Activated naive CD4-positive, alpha-beta T cell treated with anti-CD3 and anti-CD28 coated beads for 36 hours (primary cell): ENCODE measurements around the gene PON2. TPM values are rescaled to one million over a fixed set of nuclear protein-coding genes. Genes with fewer than 3 reads are reported as not detected.

Experiments used
- CTCF ChIA-PET: fragments of 350-600 bp; sonication (Branson Sonifier 250); formaldehyde crosslinking; loops from one replicate; lab custom pipeline; 2021; ENCODE audit warnings: antibody characterized with exemption; lab: Charles Lee
- DNase-seq: peaks from one replicate; pipeline ENCODE4 v3.0.0-alpha.2; 2020
- H3K27ac Mint-ChIP-seq: one replicate; pipeline ENCODE4 v1.8.0; 2021; ENCODE audit warnings: mild to moderate bottlenecking, mixed read lengths
- H3K27me3 Mint-ChIP-seq: one replicate; pipeline ENCODE4 v1.8.0; 2021; ENCODE audit warnings: low read depth, mixed read lengths
- H3K36me3 Mint-ChIP-seq: one replicate; pipeline ENCODE4 v1.8.0; 2021; ENCODE audit warnings: low read depth, mixed read lengths
- H3K4me1 Mint-ChIP-seq: one replicate; pipeline ENCODE4 v1.8.0; 2021; ENCODE audit warnings: low read depth, mixed read lengths
- H3K4me3 Mint-ChIP-seq: one replicate; pipeline ENCODE4 v1.8.0; 2021; ENCODE audit warnings: mild to moderate bottlenecking, moderate library complexity, mixed read lengths
- H3K9me3 Mint-ChIP-seq: one replicate; pipeline ENCODE4 v1.8.0; 2021; ENCODE audit warnings: mixed read lengths
- intact Hi-C: fragments of 100-400 bp; cut with micrococcal nuclease; formaldehyde crosslinking; loops from one replicate; pipeline ENCODE4 v1.15.1; 2023
- total RNA-seq, 2 experiments: library from RNA; stranded (reverse); gene quantifications; one replicate each; pipeline ENCODE4 v1.2.3, GENCODE V29; 2021

Gene PON2
- total RNA-seq, 2 experiments from 2014 or later, result 3.8 to 3.9 TPM

- no peak overlapping the region for H3K4me3 Mint-ChIP-seq
- H3K27me3 Mint-ChIP-seq, result no peaks in the 10 kb centered on the region
- H3K9me3 Mint-ChIP-seq, result no peaks in the 10 kb centered on the region
- CTCF ChIA-PET, result interaction anchor here (1.4 kb wide), 1 partner anchor 55 kb away, joined by 3 read pairs; no protein-coding TSS in a partner anchor
- H3K4me1 Mint-ChIP-seq, result no peaks in the 10 kb centered on the region
- DNase-seq, result no peak
- intact Hi-C loops, result no loop called here
- H3K27ac Mint-ChIP-seq, result peak overlapping the region; percentile 11
- no peaks in the 10 kb centered on the region for H3K36me3 Mint-ChIP-seq
Observed at GRCh38 chr7:95421000-95421846, 13.6 kb downstream of the PON2 start.

- Mint-ChIP-seq H3K27me3 (no peaks in the 10 kb centered on the region), H3K36me3 (no peaks in the 10 kb centered on the region), H3K4me3 (no peak overlapping the region), H3K9me3 (no peaks in the 10 kb centered on the region), H3K27ac (no peak overlapping the region), H3K4me1 (no peaks in the 10 kb centered on the region)
- CTCF ChIA-PET, result no interaction called here
- intact Hi-C loops, result no loop called here
- DNase-seq, result no peak
Observed at GRCh38 chr7:95412075-95412474, 22.8 kb downstream of the PON2 start.

GRCh38 chr7:95411666-95412065 lies 23.2 kb downstream of the PON2 start:
- no peaks in the 10 kb centered on the region for H3K9me3 Mint-ChIP-seq
- no peak overlapping the region for H3K27ac Mint-ChIP-seq
- H3K4me3 Mint-ChIP-seq, result no peak overlapping the region
- CTCF ChIA-PET, result interaction anchor here (1.9 kb wide), 1 partner anchor 13 kb away, joined by 3 read pairs; no protein-coding TSS in a partner anchor
- H3K4me1 Mint-ChIP-seq, result no peaks in the 10 kb centered on the region
- DNase-seq, result no peak
- intact Hi-C loops, result no loop called here
- no peaks in the 10 kb centered on the region for H3K27me3 Mint-ChIP-seq
- no peaks in the 10 kb centered on the region for H3K36me3 Mint-ChIP-seq

GRCh38 chr7:95411036-95411435 lies 23.8 kb downstream of the PON2 start:
- Mint-ChIP-seq H3K27me3 (no peaks in the 10 kb centered on the region), H3K27ac (no peak overlapping the region), H3K4me3 (no peak overlapping the region), H3K4me1 (no peaks in the 10 kb centered on the region), H3K36me3 (no peaks in the 10 kb centered on the region), H3K9me3 (no peaks in the 10 kb centered on the region)
- DNase-seq, result no peak
- intact Hi-C loops, result no loop called here
- CTCF ChIA-PET, result interaction anchor here (1.9 kb wide), 1 partner anchor 13 kb away, joined by 3 read pairs; no protein-coding TSS in a partner anchor

- no peak for DNase-seq
- Mint-ChIP-seq H3K27me3 (no peaks in the 10 kb centered on the region), H3K4me3 (no peak overlapping the region), H3K9me3 (no peaks in the 10 kb centered on the region), H3K36me3 (no peaks in the 10 kb centered on the region), H3K4me1 (no peaks in the 10 kb centered on the region), H3K27ac (no peak overlapping the region)
- intact Hi-C loops, result no loop called here
- CTCF ChIA-PET, result interaction anchor here (1.1 kb wide), 1 partner anchor 12 kb away, joined by 3 read pairs; no protein-coding TSS in a partner anchor
Observed at GRCh38 chr7:95407751-95408150, 27.1 kb downstream of the PON2 start.

GRCh38 chr7:95405800-95406199 lies 29.0 kb downstream of the PON2 start:
- Mint-ChIP-seq H3K9me3 (no peaks in the 10 kb centered on the region), H3K4me1 (no peaks in the 10 kb centered on the region), H3K36me3 (no peaks in the 10 kb centered on the region), H3K27ac (no peak overlapping the region), H3K27me3 (no peaks in the 10 kb centered on the region), H3K4me3 (no peak overlapping the region)
- no peak for DNase-seq
- intact Hi-C loops, result no loop called here
- CTCF ChIA-PET, result interaction anchor here (1.7 kb wide), 1 partner anchor 9 kb away, joined by 5 read pairs; the partner anchor contains the start of gene PON3

GRCh38 chr7:95405208-95405607 lies 29.6 kb downstream of the PON2 start:
- Mint-ChIP-seq H3K4me1 (no peaks in the 10 kb centered on the region), H3K36me3 (no peaks in the 10 kb centered on the region), H3K9me3 (no peaks in the 10 kb centered on the region), H3K27me3 (peaks cover 4% of the 10 kb centered on the region), H3K4me3 (no peak overlapping the region), H3K27ac (no peak overlapping the region)
- intact Hi-C loops, result no loop called here
- no peak for DNase-seq
- CTCF ChIA-PET, result interaction anchor here (1.7 kb wide), 1 partner anchor 9 kb away, joined by 5 read pairs; the partner anchor contains the start of gene PON3

GRCh38 chr7:95404316-95404865 lies 30.4 kb downstream of the PON2 start:
- Mint-ChIP-seq H3K4me3 (no peak overlapping the region), H3K27ac (no peak overlapping the region), H3K27me3 (peaks cover 5% of the 10 kb centered on the region), H3K9me3 (no peaks in the 10 kb centered on the region), H3K4me1 (no peaks in the 10 kb centered on the region), H3K36me3 (no peaks in the 10 kb centered on the region)
- CTCF ChIA-PET, result interaction anchor here (1.7 kb wide), 1 partner anchor 8 kb away, joined by 5 read pairs; the partner anchor contains the start of gene PON3
- intact Hi-C loops, result no loop called here
- no peak for DNase-seq

GRCh38 chr7:95398155-95398940 lies 36.5 kb downstream of the PON2 start:
- CTCF ChIA-PET, result interaction anchor here (0.7 to 1.1 kb wide), 4 partner anchors 12 to 640 kb away, joined by 3 read pairs; no protein-coding TSS in a partner anchor
- DNase-seq, result no peak
- intact Hi-C loops, result loop anchor here (5.0 kb wide), 1 partner anchor 741 kb away; the partner anchor contains the start of gene SGCE
- Mint-ChIP-seq H3K9me3 (no peaks in the 10 kb centered on the region), H3K27ac (no peak overlapping the region), H3K36me3 (no peaks in the 10 kb centered on the region), H3K4me1 (peaks cover 2% of the 10 kb centered on the region), H3K27me3 (peaks cover 38% of the 10 kb centered on the region), H3K4me3 (no peak overlapping the region)

GRCh38 chr7:95397381-95397780 lies 37.4 kb downstream of the PON2 start:
- Mint-ChIP-seq H3K4me1 (peaks cover 2% of the 10 kb centered on the region), H3K4me3 (no peak overlapping the region), H3K27me3 (peaks cover 41% of the 10 kb centered on the region), H3K36me3 (no peaks in the 10 kb centered on the region), H3K27ac (no peak overlapping the region), H3K9me3 (no peaks in the 10 kb centered on the region)
- intact Hi-C loops, result loop anchor here (2.0 to 5.0 kb wide), 2 partner anchors 79 to 740 kb away; partner anchors contain the start of gene SGCE
- CTCF ChIA-PET, result interaction anchor here (1.0 kb wide), 1 partner anchor 79 kb away, joined by 3 read pairs; no protein-coding TSS in a partner anchor
- DNase-seq, result no peak

GRCh38 chr7:95396136-95397032 lies 38.4 kb downstream of the PON2 start, which contains the start of gene PON3:
TSS of gene PON3 (minus strand) at chr7:95396375. CDS start at chr7:95396350, 25 bp downstream.
- H3K27ac Mint-ChIP-seq, result no peak within 1 kb of the TSS
- H3K9me3 Mint-ChIP-seq, result no peaks in the 10 kb centered on the region
- peak within 1 kb of the TSS; percentile 60 for H3K4me3 Mint-ChIP-seq
- DNase-seq, result peak; percentile 27
- intact Hi-C loops, result loop anchor here (2.0 to 5.0 kb wide), 2 partner anchors 80 to 739 kb away; partner anchors contain the start of gene SGCE
- H3K4me1 Mint-ChIP-seq, result peaks cover 2% of the 10 kb centered on the region
- CTCF ChIA-PET, result interaction anchor here (0.7 to 2.0 kb wide), 5 partner anchors 9 to 292 kb away, joined by 3 to 9 read pairs (median 4); no protein-coding TSS in a partner anchor
- H3K36me3 Mint-ChIP-seq, result no peaks in the 10 kb centered on the region
- H3K27me3 Mint-ChIP-seq, result peaks cover 41% of the 10 kb centered on the region
